Non-pigmented ciliary epithelial cell (primary cell): ENCODE measurements around the gene LHX6.

Experiments used
- DNase-seq: peaks from one replicate; pipeline ENCODE4 v3.0.0-alpha.2; 2010; ENCODE audit warnings: low read depth

LHX6 gene

GRCh38 chr9:122190597-122191381 lies 38.0 kb downstream of the LHX6 start:
- no peak for DNase-seq

GRCh38 chr9:122188369-122188768 lies 40.4 kb downstream of the LHX6 start:
- no peak for DNase-seq

GRCh38 chr9:122186777-122187470 lies 41.8 kb downstream of the LHX6 start:
- DNase-seq = no peak

GRCh38 chr9:122186301-122186700 lies 42.5 kb downstream of the LHX6 start:
- DNase-seq = no peak

- no peak for DNase-seq
These were observed 44.2 kb downstream of the LHX6 start for GRCh38 chr9:122184551-122184950.

- no peak for DNase-seq
These were observed 45.3 kb downstream of the LHX6 start for GRCh38 chr9:122183501-122183900.

- DNase-seq = peak; percentile 64
These were observed 48.1 kb downstream of the LHX6 start for GRCh38 chr9:122180633-122181032.

GRCh38 chr9:122179690-122180074 lies 49.1 kb downstream of the LHX6 start:
- no peak for DNase-seq

- DNase-seq = no peak
These were observed 49.6 kb downstream of the LHX6 start for GRCh38 chr9:122179054-122179689.

GRCh38 chr9:122176916-122177315 lies 51.8 kb downstream of the LHX6 start:
- DNase-seq = no peak

GRCh38 chr9:122173670-122174069 lies 55.1 kb downstream of the LHX6 start:
- no peak for DNase-seq

GRCh38 chr9:122172131-122172530 lies 56.6 kb downstream of the LHX6 start:
- DNase-seq = no peak

GRCh38 chr9:122168356-122168755 lies 60.4 kb downstream of the LHX6 start:
- no peak for DNase-seq

GRCh38 chr9:122164286-122164685 lies 64.5 kb downstream of the LHX6 start:
- no peak for DNase-seq

GRCh38 chr9:122162415-122162814 lies 66.3 kb downstream of the LHX6 start:
- no peak for DNase-seq

GRCh38 chr9:122159925-122160246 lies 68.9 kb downstream of the LHX6 start:
- no peak for DNase-seq

- peak; percentile 81 for DNase-seq
These were observed 69.5 kb downstream of the LHX6 start, which contains the start of the genes MORN5 and NDUFA8 for GRCh38 chr9:122159026-122159924. Gene MORN5, plus strand, starts transcription at chr9:122159908. Its CDS starts 65 bp downstream, at chr9:122159973. Gene NDUFA8, minus strand, starts transcription at chr9:122159779. Its CDS starts 102 bp downstream, at chr9:122159677.

GRCh38 chr9:122158202-122158601 lies 70.6 kb downstream of the LHX6 start:
- DNase-seq = no peak

- DNase-seq = no peak
These were observed 73.0 kb downstream of the LHX6 start for GRCh38 chr9:122155796-122156195.
